GM12891 (cell line): ENCODE measurements around the gene MTCL3.

Experiments used
- POLR2A ChIP-seq: IDR thresholded peaks from 2 replicates; pipeline ENCODE4 v1.6.1; 2011; ENCODE audit warnings: low read depth, low read length, control low read depth
- POLR2AphosphoS5 ChIP-seq: IDR thresholded peaks from 2 replicates; pipeline ENCODE4 v1.6.1; 2011; ENCODE audit warnings: low read depth, low read length, control low read depth
- SPI1 ChIP-seq: IDR thresholded peaks from 2 replicates; pipeline ENCODE4 v1.6.1; 2011; ENCODE audit warnings: low read depth, low read length, control low read depth

DNA sequence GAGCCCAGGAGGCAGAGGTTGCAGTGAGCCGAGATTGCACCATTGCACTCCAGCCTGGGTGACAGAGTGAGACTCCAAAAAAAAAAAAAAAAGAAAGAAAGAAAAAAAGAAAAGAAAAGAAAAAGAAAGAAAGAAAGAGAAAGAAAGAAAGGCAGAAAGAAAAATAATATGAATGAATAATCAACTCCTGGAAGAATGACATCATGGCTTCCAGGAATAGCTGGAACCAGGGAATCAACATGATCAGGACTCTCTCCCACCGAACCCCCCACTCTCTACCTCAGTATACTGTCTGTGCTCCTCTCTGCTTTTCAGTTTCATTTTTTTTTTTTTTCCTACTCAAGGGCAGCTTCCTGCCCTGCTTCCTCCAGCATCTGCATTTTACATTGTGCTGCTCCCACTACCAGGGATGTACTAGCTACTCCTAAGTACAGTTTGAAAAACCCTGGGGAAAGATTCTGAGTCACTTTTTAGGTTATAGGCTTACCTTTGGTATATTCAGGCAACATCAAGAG, 19.7 kb upstream of the MTCL3 start:
- TF ChIP-seq POLR2A (no peak), SPI1 (no peak), POLR2AphosphoS5 (no peak)
